ENCODE results near the gene DOCK9. TPM values are rescaled to one million over a fixed set of nuclear protein-coding genes. Genes with fewer than 3 reads are reported as not detected.

Gene DOCK9
- total RNA-seq, 1 donor from 2014 or later: 170 TPM

DNA sequence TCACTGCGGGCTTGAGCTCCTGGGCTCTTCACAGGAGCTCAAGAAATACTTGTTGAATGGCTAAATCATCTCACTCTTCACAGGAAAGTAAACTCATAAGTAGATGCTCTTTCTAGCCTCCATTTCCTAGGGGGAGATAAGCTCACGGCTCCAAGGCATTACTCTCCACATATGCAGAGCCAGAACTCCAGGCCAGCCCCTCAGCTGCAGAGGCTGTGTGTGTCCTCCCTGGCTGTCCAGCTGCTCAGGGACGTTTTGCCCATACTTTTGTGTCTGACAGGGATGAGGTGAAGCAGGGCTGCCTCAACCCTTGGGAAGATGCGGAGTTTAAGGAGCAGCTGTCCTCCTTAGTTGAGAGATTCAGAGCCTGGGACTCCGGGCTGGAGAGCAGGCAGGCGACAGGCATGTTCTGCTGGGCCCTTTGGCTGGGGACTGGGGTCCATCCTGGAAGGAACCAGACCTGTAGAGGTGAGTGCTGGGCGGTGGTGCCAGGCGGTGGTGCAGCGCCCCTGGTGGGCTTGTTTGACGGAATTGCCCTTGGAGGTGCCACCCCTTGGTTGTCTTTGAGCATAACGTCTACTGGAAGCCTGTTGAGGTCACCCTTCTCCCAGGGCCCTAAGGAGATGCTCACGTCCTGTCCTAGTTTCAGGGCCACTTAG is 204.9 kb downstream of the DOCK9 start:
- Histone ChIP-seq H3K27me3 (no peaks in the 10 kb centered on the region), H3K27ac (no peak overlapping the region), H3K4me1 (no peaks in the 10 kb centered on the region), H3K4me3 (no peak overlapping the region), H3K9me3 (no peaks in the 10 kb centered on the region), H3K36me3 (no peaks in the 10 kb centered on the region)
- DNase-seq (no peak), ATAC-seq (no peak)
- TF ChIP-seq, protein P1, sequence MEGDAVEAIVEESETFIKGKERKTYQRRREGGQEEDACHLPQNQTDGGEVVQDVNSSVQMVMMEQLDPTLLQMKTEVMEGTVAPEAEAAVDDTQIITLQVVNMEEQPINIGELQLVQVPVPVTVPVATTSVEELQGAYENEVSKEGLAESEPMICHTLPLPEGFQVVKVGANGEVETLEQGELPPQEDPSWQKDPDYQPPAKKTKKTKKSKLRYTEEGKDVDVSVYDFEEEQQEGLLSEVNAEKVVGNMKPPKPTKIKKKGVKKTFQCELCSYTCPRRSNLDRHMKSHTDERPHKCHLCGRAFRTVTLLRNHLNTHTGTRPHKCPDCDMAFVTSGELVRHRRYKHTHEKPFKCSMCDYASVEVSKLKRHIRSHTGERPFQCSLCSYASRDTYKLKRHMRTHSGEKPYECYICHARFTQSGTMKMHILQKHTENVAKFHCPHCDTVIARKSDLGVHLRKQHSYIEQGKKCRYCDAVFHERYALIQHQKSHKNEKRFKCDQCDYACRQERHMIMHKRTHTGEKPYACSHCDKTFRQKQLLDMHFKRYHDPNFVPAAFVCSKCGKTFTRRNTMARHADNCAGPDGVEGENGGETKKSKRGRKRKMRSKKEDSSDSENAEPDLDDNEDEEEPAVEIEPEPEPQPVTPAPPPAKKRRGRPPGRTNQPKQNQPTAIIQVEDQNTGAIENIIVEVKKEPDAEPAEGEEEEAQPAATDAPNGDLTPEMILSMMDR (IDR thresholded peaks at IDR 0.05): no peak
- intact Hi-C loops (cut with DNase I): no loop called here

DNA sequence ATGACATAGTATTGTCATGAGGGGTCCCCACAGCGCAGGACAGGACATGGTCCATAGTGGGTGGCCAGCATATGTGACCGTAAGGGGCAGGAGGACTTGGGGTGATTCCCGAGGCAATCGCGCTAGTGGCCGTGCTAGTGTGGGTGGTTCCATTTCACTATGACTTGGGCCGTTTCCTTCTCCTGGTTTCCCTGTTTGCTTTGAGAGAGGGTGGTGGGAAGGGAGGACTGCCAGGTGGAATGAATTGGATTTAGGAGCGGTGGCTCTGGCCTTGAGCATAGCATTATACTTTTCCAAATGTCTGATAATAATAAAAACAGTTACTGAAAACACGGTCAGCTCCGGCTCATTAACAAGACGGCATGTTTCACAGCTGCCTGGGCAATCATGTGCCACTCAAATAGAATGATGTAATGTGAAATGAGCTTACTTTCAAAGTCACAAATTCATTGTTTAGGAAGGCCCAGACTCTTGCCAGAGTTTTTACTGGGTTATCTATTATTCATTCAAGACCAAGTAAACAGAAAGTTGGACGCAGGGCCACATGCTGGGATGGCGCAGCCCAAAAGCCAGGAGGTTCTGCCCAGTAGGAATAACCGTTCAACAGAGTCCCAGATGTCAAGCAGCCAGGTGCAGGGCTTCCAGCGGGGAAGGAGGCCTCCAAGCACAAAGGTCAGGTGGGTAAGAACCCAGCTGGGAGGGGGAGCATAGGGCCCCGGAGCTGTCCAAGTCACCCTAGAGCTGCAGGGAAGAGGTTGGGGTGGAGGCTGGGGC is 205.8 kb downstream of the DOCK9 start:
- H3K4me3 ChIP-seq: no peak overlapping the region
- DNase-seq (no peak), ATAC-seq (no peak)
- H3K27me3 ChIP-seq: no peaks in the 10 kb centered on the region
- no peaks in the 10 kb centered on the region for H3K9me3 ChIP-seq
- TF ChIP-seq, protein P1 (IDR thresholded peaks at IDR 0.05): no peak
- no peaks in the 10 kb centered on the region for H3K36me3 ChIP-seq
- no peaks in the 10 kb centered on the region for H3K4me1 ChIP-seq
- H3K27ac ChIP-seq: no peak overlapping the region
- intact Hi-C loops (cut with DNase I): no loop called here

DNA sequence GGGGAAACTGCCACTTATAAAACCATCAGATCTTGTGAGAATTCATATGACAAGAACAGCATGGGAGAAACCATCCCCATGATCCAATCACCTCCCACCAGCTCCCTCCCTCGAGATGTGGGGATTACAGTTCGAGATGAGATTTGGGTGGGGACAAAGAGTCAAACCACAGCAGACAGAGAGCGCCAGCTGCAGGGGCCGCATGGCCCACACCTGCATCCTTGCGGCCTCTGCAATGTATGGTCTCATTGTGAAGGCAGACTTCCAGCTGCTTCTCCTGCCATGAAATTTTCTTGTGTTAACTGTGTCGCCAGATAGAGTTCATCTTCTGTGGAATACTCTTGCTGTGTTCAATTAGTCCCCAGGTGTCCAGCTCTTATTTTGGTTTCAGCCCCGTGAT is 208.1 kb downstream of the DOCK9 start:
- TF ChIP-seq, protein P1 (IDR thresholded peaks at IDR 0.05): no peak
- intact Hi-C loops (cut with DNase I): no loop called here
- no peaks in the 10 kb centered on the region for H3K4me1 ChIP-seq
- DNase-seq: no peak
- H3K27ac ChIP-seq: no peak overlapping the region
- H3K27me3 ChIP-seq: no peaks in the 10 kb centered on the region
- no peak overlapping the region for H3K4me3 ChIP-seq
- H3K36me3 ChIP-seq: no peaks in the 10 kb centered on the region
- no peaks in the 10 kb centered on the region for H3K9me3 ChIP-seq
- ATAC-seq: no peak

DNA sequence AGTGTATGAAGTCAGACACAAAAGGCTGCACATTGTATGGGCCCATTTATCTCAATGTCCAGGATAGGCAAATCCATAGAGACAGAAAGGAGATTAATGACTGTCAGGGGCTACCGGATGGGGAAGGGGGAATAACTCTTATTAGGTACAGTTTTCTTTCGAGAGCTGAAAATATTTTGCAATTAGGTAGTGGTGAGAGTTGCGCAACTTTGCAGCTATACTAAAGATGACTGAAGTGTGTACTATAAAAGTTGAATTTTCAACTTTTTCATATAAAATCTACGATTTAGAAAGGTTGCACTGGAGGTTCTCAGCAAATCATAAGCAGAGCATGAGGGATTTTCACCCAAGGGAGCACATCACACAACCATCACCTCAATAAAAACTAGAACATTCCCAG is 209.3 kb downstream of the DOCK9 start:
- H3K9me3 ChIP-seq: no peaks in the 10 kb centered on the region
- H3K4me3 ChIP-seq: no peak overlapping the region
- no peaks in the 10 kb centered on the region for H3K27me3 ChIP-seq
- intact Hi-C loops (cut with DNase I): no loop called here
- no peak for ATAC-seq
- TF ChIP-seq, protein P1 (IDR thresholded peaks at IDR 0.05): no peak
- no peaks in the 10 kb centered on the region for H3K36me3 ChIP-seq
- no peaks in the 10 kb centered on the region for H3K4me1 ChIP-seq
- H3K27ac ChIP-seq: no peak overlapping the region
- DNase-seq: no peak

DNA sequence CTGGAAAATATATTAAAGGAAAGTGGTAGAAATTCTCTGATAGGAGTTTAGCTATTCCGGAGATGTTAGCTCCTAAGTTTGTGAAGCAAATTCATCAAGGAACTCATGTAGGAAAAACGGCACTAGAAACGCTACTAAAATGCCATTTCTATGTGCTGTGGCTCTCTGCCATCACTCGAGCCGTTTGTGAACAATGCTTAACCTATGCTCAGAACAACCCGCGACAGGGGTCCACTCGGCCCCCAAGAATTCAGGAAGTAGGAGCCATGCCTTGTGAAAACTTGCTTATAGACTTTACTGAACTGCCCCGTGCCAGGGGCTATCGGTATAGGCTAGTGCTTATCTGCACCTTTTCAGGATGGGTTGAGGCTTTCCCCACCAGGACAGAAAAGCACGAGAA is 211.2 kb downstream of the DOCK9 start:
- DNase-seq (no peak), ATAC-seq (no peak)
- intact Hi-C loops (cut with DNase I): no loop called here
- Histone ChIP-seq H3K36me3 (no peaks in the 10 kb centered on the region), H3K9me3 (no peaks in the 10 kb centered on the region), H3K27me3 (no peaks in the 10 kb centered on the region), H3K4me1 (no peaks in the 10 kb centered on the region), H3K4me3 (no peak overlapping the region), H3K27ac (no peak overlapping the region)
- TF ChIP-seq, protein P1 (IDR thresholded peaks at IDR 0.05): no peak
